Stimulated activated effector memory CD8-positive, alpha-beta T cell treated with anti-CD3 and anti-CD28 coated beads, Interleukin-12 subunit alpha, Interleukin-12 subunit beta, amount 100 ng/mL, for 72 hours (primary cell): ENCODE measurements around the gene EPS8L1.
A peak's percentile ranks its signal among the peaks of the same experiment; 100 is the strongest.

Experiments used
- ATAC-seq: fragments of 150-1000 bp; cut with Tn5 transposase; 2 replicates; pipeline ENCODE4 v1.10.0; 2021
- DNase-seq, 2 donors: peaks; one replicate each; pipeline ENCODE4 v3.0.0; 2021 to 2022; ENCODE audit warnings: low spot score in 2 of 2
- H3K27ac Mint-ChIP-seq: one replicate; pipeline ENCODE4 v1.8.0; 2022; ENCODE audit warnings: mild to moderate bottlenecking, mixed read lengths
- H3K36me3 Mint-ChIP-seq: one replicate; pipeline ENCODE4 v1.8.0; 2022; ENCODE audit warnings: mild to moderate bottlenecking, mixed read lengths
- H3K4me1 Mint-ChIP-seq: one replicate; pipeline ENCODE4 v1.8.0; 2022; ENCODE audit warnings: mixed read lengths
- H3K4me3 Mint-ChIP-seq: one replicate; pipeline ENCODE4 v1.8.0; 2022; ENCODE audit warnings: mild to moderate bottlenecking, mixed read lengths
- H3K9me3 Mint-ChIP-seq: one replicate; pipeline ENCODE4 v1.8.0; 2022; ENCODE audit warnings: mixed read lengths

EPS8L1 gene

DNA sequence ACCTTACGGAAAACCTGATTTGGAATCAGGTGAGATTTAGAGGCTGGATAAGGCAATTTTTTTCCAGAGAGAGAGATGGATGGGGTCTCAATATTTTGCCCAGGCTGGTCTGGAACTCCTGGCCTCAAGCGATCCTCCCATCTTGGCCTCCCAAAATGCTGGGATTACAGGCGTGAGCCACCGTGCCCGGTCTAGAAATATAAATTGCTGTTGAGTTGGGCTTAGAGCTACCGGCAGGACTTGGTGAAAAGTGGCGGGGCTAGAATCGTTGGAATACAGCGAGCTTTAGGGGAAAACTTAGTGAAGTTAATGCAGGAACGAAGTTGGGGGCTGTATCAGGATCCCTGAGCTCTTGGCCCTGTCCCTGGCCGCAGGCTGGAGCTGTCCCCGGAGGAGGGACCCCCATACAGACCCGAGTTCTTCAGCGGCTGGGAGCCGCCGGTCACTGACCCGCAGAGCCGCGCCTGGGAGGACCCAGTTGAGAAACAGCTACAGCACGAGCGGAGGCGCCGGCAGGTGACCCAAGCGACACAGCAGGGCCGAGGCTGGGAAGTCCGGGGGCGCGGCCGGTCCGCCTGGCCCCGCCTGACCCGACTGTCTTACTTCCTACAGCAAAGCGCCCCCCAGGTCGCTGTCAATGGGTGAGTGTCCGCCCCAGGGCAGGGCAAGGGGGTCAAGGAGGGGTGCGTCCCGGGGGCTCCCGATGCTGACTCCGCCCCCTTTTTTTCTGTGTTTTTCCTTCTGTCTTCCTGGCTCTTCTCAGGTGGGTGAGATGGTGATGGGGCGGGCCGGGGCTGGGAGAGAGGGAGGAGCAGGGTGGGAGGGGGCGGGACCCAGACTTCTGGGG, 7.6 kb downstream of the EPS8L1 start:
- no peak overlapping the region for H3K27ac Mint-ChIP-seq
- no peak for ATAC-seq
- H3K4me3 Mint-ChIP-seq = peak overlapping the region; percentile 79
- no peaks in the 10 kb centered on the region for H3K9me3 Mint-ChIP-seq
- H3K4me1 Mint-ChIP-seq = peaks cover 43% of the 10 kb centered on the region
- no peak for DNase-seq
- H3K36me3 Mint-ChIP-seq = peaks cover 4% of the 10 kb centered on the region

DNA sequence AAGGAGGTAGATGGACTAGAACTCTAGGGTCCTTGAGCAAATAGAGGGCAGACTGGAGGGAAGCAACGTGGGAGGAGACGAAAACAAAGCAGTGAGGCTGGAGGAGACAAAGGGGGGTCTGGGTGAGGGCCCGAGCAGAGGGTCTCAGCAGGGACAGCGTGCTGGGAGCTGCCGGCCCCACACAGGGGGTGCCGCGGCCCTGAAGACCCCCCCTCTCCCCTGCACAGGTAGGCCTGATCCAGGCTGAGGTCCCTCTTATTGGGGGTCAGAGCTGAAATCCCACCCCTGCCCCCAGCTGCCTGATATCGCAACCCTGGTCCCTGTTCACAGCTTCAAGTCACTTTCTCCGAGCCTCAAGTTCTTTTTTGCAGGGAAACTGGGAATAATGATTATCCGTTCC, 8.7 kb downstream of the EPS8L1 start:
- Mint-ChIP-seq H3K36me3 (peaks cover 10% of the 10 kb centered on the region), H3K27ac (no peak overlapping the region), H3K4me3 (no peak overlapping the region), H3K4me1 (peaks cover 50% of the 10 kb centered on the region), H3K9me3 (no peaks in the 10 kb centered on the region)
- DNase-seq (no peak), ATAC-seq (no peak)

DNA sequence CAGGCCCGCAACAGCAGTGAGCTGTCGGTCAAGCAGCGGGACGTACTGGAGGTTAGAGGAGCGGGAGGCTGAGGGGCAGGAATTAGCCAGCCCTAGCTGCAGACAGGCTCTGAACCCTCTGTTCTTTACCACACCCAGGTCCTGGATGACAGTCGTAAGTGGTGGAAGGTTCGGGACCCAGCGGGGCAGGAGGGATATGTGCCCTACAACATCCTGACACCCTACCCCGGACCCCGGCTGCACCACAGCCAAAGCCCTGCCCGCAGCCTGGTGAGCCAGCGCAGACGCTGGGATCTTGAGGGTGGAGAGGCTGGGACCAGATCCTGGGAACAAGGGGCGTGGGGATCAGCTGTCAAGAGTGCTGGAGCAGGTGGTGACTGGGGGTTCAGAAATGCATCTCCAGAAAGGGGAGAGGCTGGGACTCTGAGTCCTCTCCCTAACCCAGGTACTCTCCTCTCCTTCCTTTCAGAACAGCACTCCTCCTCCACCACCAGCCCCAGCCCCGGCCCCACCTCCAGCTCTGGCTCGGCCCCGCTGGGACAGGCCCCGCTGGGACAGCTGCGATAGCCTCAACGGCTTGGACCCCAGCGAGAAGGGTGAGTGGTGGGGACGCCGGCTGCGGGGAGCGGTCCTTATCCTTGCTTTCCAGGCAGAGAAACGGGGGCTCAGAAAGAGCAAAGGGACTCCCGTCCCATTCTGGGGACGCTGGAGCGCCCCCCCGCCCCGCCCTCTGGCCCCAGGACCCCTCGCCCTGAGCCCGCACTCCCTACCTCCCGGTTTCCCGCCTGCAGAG, 10.4 kb downstream of the EPS8L1 start:
- no peak overlapping the region for H3K27ac Mint-ChIP-seq
- H3K36me3 Mint-ChIP-seq = peaks cover 24% of the 10 kb centered on the region
- ATAC-seq (no peak), DNase-seq (no peak)
- H3K4me1 Mint-ChIP-seq = peaks cover 40% of the 10 kb centered on the region
- H3K4me3 Mint-ChIP-seq = no peak overlapping the region
- no peaks in the 10 kb centered on the region for H3K9me3 Mint-ChIP-seq

DNA sequence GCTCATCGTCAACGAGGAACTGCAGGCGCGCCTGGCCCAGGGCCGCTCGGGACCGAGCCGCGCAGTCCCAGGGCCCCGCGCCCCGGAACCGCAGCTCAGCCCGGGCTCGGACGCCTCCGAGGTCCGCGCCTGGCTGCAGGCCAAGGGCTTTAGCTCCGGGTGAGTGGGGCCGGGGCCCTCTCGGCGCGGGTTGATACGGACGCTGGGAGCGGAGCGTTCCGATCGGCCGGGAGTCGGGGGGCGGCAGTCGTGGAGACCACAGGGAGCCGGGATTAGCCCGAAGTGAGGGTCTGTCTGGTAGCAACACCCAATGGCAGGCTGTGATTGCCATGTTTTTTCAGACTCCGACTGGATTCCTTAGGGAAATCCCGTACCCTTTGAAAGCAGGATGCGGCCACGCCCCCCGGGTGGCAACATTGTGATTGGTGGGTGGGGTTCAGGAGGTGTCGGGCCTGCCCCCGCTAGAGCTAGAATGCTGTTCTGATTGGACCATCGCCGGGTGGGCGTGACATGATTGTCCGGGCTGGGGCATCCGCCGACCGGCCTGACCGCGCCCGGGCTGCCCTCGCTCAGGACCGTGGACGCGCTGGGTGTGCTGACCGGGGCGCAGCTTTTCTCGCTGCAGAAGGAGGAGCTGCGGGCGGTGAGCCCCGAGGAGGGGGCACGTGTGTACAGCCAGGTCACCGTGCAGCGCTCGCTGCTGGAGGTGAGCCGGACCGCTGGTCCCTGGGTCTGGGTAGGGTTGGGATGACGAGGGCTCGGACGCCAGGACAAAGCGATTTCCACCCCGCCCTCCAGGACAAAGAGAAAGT, 11.3 kb downstream of the EPS8L1 start:
- Mint-ChIP-seq H3K4me3 (peak overlapping the region; percentile 60), H3K27ac (no peak overlapping the region), H3K4me1 (peaks cover 40% of the 10 kb centered on the region), H3K36me3 (peaks cover 26% of the 10 kb centered on the region), H3K9me3 (no peaks in the 10 kb centered on the region)
- DNase-seq (peak in 1 of 2 donors; percentile 30), ATAC-seq (peak; percentile 62)

DNA sequence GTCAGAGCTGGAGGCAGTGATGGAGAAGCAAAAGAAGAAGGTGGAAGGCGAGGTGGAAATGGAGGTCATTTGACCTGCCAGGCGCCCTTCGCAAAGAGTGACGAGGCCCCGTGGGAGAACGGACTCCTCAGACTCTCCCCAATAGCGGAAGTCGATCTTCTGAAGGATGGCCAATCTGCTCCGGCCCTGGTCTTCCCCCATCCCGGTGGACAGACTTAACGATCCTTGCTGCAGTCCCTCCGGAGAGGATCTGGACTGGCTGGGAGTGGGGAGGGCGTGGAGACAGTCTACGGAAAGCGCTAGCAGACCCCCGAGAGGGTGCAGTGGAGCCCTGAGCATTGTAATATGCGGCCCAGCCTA, 11.9 kb downstream of the EPS8L1 start:
- no peak for DNase-seq
- Mint-ChIP-seq H3K27ac (no peak overlapping the region), H3K36me3 (peaks cover 26% of the 10 kb centered on the region), H3K4me1 (peaks cover 36% of the 10 kb centered on the region), H3K4me3 (peak overlapping the region; percentile 60), H3K9me3 (no peaks in the 10 kb centered on the region)
- no peak for ATAC-seq

DNA sequence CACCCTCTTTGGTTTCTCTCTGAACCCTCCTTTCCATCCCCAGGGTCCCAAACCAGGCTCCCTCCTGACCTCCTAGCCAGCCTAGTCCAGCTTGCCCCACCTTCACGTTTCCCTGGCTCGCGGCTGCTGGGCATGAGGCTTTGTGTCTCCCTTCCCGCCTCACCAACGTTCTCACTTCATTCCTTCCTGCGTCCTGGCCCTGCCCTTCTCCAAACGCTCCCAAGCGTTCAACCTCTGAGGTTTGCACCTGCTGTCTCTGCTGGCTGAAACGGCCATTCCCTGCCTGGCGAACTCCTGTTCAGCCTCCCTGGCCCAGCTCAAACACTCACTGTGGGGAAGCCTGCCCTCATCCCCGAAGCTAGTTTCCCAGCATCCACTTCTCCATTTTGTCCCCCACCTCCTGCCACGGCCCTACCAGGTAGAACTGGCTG, 12.4 kb downstream of the EPS8L1 start:
- DNase-seq = no peak
- peak overlapping the region; percentile 60 for H3K4me3 Mint-ChIP-seq

DNA sequence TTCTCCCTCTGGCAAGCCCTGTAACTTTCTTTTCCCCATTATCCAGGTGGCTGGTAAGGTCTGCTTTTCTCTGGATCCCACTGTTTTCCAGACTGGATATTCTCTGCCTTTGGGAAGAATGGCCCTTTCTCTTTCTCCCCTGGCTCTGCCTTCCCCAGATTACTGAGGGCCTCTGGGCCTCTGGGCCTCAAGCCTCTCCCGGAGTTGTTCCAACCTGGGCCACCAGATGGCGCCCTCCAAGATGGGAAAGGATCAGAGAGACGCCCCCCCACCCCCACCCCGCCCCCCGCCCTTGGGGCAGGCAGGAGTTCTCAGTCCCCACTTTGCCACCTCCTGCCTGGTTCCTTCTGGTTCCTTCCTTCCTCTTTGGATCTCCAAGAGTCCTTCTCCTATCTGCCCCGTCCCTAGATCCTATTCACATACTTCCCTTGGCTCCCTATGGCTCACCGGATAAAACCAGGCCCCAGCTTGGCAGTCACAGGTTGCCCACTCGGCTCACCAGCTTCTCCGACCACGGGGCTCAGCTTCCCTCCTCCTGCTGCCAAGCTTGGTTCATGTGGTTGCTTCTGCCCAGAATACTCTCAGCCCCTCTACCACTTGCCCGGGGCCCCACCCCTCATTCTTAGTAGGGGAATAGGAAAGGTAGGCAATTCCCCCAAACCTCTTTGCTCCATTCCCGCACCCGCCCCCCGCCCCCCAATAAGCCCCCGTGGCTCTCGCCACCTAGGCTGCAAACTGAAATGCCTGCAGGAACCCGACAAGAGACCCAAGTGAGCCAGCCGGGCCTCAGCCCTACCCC, 13.1 kb downstream of the EPS8L1 start:
- H3K27ac Mint-ChIP-seq = peak overlapping the region; percentile 69
- peak; percentile 77 to 91 for DNase-seq

More for the DNA sequence above, 12.4 kb downstream of the EPS8L1 start:
- H3K27ac Mint-ChIP-seq = peak overlapping the region; percentile 69
- H3K9me3 Mint-ChIP-seq = no peaks in the 10 kb centered on the region
- H3K36me3 Mint-ChIP-seq = peaks cover 26% of the 10 kb centered on the region
- no peak for ATAC-seq
- H3K4me1 Mint-ChIP-seq = peaks cover 30% of the 10 kb centered on the region

DNA sequence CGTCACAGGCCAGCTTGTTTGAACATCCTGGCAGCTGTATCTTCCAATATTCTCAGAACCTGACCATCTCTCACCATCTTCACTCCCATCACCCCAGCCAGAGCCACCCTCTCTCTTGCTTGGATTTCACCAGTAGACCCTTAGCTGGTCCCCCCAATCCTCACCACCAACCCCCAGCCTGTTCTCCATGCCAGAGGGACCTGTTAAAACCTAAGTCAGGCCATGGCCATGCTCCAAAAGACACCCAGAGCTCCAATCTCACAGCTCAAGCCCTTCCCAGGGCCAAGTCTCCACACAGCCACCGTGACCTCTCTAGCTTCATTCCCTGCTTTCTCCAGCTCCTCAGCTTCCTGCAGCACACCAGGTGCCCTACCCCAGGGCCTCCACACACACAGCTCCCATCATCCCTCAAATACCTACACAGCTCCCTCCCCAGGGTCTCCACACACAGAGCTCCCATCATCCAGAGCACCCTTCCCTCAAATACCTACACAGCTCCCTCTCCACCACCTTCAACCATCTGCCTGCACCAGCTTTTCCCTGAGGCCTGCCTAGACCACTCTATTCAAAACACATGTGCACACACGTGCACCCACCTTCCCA, 13.8 kb downstream of the EPS8L1 start:
- H3K36me3 Mint-ChIP-seq = peaks cover 26% of the 10 kb centered on the region
- H3K27ac Mint-ChIP-seq = peak overlapping the region; percentile 69
- DNase-seq (no peak), ATAC-seq (no peak)
- peaks cover 30% of the 10 kb centered on the region for H3K4me1 Mint-ChIP-seq
- H3K4me3 Mint-ChIP-seq = no peak overlapping the region
- no peaks in the 10 kb centered on the region for H3K9me3 Mint-ChIP-seq

More for the DNA sequence above, 13.1 kb downstream of the EPS8L1 start:
- peaks cover 30% of the 10 kb centered on the region for H3K4me1 Mint-ChIP-seq
- no peaks in the 10 kb centered on the region for H3K9me3 Mint-ChIP-seq
- ATAC-seq = peak; percentile 43
- H3K4me3 Mint-ChIP-seq = peak overlapping the region; percentile 60
- peaks cover 26% of the 10 kb centered on the region for H3K36me3 Mint-ChIP-seq

DNA sequence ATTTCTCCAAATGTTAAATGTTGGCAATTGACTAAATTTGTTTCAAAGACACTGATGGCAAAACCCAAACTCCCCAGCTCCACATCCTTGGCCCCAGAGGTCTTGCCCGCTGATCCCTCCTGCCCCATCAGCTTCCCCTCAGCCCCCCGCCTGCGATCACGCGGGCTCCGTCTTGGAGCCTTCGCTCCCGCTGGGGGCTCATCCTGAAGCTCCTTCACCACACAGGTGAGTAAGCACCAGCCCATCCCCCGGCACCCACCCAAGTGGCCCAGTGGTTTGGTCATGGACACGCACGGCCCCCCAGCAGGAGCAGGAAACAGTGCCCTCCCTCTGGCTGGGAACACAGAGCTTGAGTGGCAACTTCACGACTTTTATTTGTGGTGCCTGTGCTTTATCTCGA, 14.9 kb downstream of the EPS8L1 start:
- Mint-ChIP-seq H3K27ac (no peak overlapping the region), H3K4me1 (peaks cover 30% of the 10 kb centered on the region), H3K36me3 (peaks cover 26% of the 10 kb centered on the region), H3K9me3 (no peaks in the 10 kb centered on the region), H3K4me3 (no peak overlapping the region)
- ATAC-seq (no peak), DNase-seq (no peak)

DNA sequence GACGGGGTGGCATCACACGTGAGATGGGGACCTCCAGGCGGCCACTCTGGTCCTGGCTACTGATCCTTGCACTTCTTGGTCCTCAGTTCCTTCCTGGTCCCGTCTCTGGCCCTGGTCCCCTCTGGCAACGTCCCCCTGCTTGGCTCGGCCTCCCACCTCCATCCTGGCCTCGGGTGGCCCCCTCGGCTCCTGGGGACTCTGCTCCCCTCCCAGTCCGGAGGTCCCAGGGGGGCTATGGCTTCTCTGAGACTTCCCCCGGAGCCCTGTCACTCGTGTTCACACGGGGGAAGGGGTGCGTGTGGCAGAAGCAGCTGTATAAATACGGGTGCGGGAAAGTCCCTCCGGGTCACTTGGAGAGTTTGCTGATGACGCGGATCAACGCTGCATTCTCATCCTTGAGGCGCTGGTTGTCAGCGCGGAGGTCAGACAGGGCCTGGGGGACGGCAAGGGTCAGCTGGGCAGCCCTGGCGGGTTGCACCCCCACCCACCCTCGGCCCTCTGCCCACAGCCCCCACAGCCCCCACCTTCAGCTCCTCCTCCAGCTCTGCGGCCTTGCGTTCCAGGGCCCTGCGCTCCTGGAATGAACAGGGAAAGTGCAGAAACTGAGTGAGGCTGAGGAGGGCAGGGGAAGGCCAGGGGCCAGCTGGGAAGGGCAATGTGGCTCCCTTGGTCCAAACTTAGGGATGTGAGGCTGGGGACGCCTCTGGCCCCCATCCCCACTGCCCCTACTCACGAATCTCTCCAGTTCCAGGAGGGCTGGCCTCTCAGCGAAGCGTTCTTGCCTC, 15.6 kb downstream of the EPS8L1 start:
- Mint-ChIP-seq H3K9me3 (no peaks in the 10 kb centered on the region), H3K36me3 (peaks cover 26% of the 10 kb centered on the region), H3K27ac (no peak overlapping the region), H3K4me3 (no peak overlapping the region), H3K4me1 (peaks cover 30% of the 10 kb centered on the region)
- no peak for ATAC-seq
- DNase-seq = no peak

DNA sequence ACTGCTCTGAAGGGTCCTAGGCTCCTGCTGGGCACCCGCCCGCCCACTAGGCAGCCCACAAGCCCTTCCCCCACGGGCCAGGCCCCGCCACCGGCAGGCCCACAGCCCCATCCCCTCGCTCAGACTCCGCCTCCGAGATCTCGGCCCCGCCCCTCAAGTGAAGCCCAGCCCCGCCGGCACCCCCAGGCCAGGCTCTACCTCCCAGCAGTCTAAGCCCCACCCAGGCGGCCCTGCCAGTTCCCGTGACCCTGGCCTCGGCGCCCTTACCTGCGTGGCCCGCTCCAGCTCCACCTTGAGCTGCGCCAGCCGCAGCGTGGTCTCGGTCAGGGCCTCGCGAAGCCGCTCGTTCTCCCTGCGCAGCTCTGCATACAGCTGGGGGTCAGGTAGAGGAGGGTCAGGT, 16.3 kb downstream of the EPS8L1 start:
- Mint-ChIP-seq H3K27ac (no peak overlapping the region), H3K36me3 (peaks cover 26% of the 10 kb centered on the region), H3K4me1 (peaks cover 30% of the 10 kb centered on the region), H3K9me3 (no peaks in the 10 kb centered on the region), H3K4me3 (no peak overlapping the region)
- ATAC-seq (no peak), DNase-seq (no peak)

DNA sequence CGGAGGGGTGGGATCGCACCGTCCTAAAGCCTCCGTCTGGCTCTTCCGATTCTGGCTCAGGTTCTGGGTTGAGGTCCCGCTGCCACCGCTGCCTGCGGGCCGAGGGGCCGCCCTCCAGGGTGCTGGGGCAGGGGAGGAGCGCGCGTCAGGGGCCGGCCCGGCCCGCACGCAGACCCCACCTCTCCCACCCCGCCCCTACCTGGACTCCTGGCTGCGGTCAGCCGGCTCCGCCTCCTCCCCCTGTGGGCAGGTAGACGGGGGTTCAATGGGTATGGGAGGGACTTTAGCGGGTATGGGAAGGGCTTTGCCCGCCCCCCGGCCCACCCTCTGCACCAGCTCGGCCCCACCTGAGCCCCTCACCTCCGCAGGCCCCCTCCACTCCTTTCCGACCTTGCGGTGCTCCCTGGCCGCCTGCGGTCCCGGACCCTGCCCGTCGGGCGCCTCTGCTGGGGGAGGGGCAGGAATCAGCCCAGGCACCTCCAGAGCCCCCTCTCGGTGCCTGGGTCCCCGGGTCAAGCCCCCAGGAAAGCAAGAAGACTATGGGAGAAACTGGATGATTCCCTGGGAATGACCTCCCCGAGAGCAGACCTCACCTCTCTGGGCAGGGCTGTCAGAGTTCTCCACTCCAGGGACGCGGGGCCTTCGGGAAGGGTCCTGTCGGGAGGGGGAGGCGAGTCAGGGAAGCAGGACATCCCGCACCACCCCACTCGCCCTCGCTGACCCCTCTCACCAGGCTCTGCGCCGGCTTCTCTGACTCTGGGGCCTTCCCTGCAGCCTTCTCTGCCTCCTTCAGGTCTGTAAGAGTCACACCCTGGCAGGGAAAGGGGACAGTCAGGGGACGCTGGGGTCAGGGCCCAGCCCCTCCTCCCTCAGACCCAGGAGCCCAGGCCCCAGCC, 17.0 kb downstream of the EPS8L1 start:
- Mint-ChIP-seq H3K27ac (no peak overlapping the region), H3K36me3 (peaks cover 28% of the 10 kb centered on the region), H3K9me3 (no peaks in the 10 kb centered on the region), H3K4me3 (no peak overlapping the region), H3K4me1 (peaks cover 23% of the 10 kb centered on the region)
- ATAC-seq (no peak), DNase-seq (no peak)
